ENCODE measurements around the gene CTNNA3.
"Not testable (repeated sequence)": the region's sequence is repeated elsewhere in the genome, so short reads cannot be mapped to it uniquely, and the experiment has no call there.

The CTNNA3 gene

GRCh38 chr10:67492317-67493019 is 203.5 kb downstream of the CTNNA3 start:
- DNase-seq: no peak

- no peak for DNase-seq
Observed at GRCh38 chr10:67487906-67488619, 207.9 kb downstream of the CTNNA3 start.

GRCh38 chr10:67487199-67487598 is 208.8 kb downstream of the CTNNA3 start:
- DNase-seq: no peak

GRCh38 chr10:67477868-67478267 is 218.1 kb downstream of the CTNNA3 start:
- DNase-seq: no peak

- DNase-seq: no peak
Observed at GRCh38 chr10:67476201-67476600, 219.8 kb downstream of the CTNNA3 start.

GRCh38 chr10:67473850-67474633 is 222.0 kb downstream of the CTNNA3 start:
- DNase-seq: no peak

- DNase-seq: no peak
Observed at GRCh38 chr10:67471022-67471421, 225.0 kb downstream of the CTNNA3 start.

- no peak for DNase-seq
Observed at GRCh38 chr10:67464278-67464677, 231.7 kb downstream of the CTNNA3 start.

GRCh38 chr10:67452892-67453291 is 243.1 kb downstream of the CTNNA3 start:
- DNase-seq: no peak

GRCh38 chr10:67438605-67439304 is 257.2 kb downstream of the CTNNA3 start:
- DNase-seq: no peak

- peak in 1 of 3 donors; percentile 1 for DNase-seq
Observed at GRCh38 chr10:67433276-67433675, 262.7 kb downstream of the CTNNA3 start.

GRCh38 chr10:67402620-67403019 is 293.4 kb downstream of the CTNNA3 start:
- DNase-seq: no peak

- no peak for DNase-seq
Observed at GRCh38 chr10:67401711-67402110, 294.3 kb downstream of the CTNNA3 start.

- DNase-seq: not testable (repeated sequence)
Observed at GRCh38 chr10:67386841-67387533, 309.0 kb downstream of the CTNNA3 start.

- no peak for DNase-seq
Observed at GRCh38 chr10:67386260-67386659, 309.7 kb downstream of the CTNNA3 start.

GRCh38 chr10:67385566-67385965 is 310.4 kb downstream of the CTNNA3 start:
- no peak for DNase-seq

GRCh38 chr10:67385089-67385488 is 310.9 kb downstream of the CTNNA3 start:
- no peak for DNase-seq

- no peak for DNase-seq
Observed at GRCh38 chr10:67331121-67331910, 364.7 kb downstream of the CTNNA3 start.

GRCh38 chr10:67327626-67328535 is 368.1 kb downstream of the CTNNA3 start:
- DNase-seq: no peak

GRCh38 chr10:67319976-67320375 is 376.0 kb downstream of the CTNNA3 start:
- no peak for DNase-seq
